ENCODE measurements around the gene CACNA2D3.

Gene CACNA2D3

GRCh38 chr3:54514006-54514405 lies 391.7 kb downstream of the CACNA2D3 start:
- no peaks in the 10 kb centered on the region for H3K9me3 ChIP-seq (ENCODE audit: control insufficient read depth, low read length)
- no peak overlapping the region for H3K4me3 ChIP-seq (ENCODE audit: low read depth, low read length)
- no peak overlapping the region for H2AFZ ChIP-seq
- H3K9ac ChIP-seq, result no peak overlapping the region
- no peaks in the 10 kb centered on the region for H3K4me1 ChIP-seq
- no peaks in the 10 kb centered on the region for H3K36me3 ChIP-seq (ENCODE audit: control insufficient read depth, insufficient read depth, low read length)
- no peak overlapping the region for H3K27ac ChIP-seq
- no peaks in the 10 kb centered on the region for H3K79me2 ChIP-seq
- no peaks in the 10 kb centered on the region for H3K27me3 ChIP-seq (ENCODE audit: control insufficient read depth, insufficient read depth, low read length)
- TF ChIP-seq, protein P1, sequence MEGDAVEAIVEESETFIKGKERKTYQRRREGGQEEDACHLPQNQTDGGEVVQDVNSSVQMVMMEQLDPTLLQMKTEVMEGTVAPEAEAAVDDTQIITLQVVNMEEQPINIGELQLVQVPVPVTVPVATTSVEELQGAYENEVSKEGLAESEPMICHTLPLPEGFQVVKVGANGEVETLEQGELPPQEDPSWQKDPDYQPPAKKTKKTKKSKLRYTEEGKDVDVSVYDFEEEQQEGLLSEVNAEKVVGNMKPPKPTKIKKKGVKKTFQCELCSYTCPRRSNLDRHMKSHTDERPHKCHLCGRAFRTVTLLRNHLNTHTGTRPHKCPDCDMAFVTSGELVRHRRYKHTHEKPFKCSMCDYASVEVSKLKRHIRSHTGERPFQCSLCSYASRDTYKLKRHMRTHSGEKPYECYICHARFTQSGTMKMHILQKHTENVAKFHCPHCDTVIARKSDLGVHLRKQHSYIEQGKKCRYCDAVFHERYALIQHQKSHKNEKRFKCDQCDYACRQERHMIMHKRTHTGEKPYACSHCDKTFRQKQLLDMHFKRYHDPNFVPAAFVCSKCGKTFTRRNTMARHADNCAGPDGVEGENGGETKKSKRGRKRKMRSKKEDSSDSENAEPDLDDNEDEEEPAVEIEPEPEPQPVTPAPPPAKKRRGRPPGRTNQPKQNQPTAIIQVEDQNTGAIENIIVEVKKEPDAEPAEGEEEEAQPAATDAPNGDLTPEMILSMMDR (IDR thresholded peaks at IDR 0.05), result no peak
- no peak overlapping the region for H3K4me2 ChIP-seq (ENCODE audit: low read length)

DNA sequence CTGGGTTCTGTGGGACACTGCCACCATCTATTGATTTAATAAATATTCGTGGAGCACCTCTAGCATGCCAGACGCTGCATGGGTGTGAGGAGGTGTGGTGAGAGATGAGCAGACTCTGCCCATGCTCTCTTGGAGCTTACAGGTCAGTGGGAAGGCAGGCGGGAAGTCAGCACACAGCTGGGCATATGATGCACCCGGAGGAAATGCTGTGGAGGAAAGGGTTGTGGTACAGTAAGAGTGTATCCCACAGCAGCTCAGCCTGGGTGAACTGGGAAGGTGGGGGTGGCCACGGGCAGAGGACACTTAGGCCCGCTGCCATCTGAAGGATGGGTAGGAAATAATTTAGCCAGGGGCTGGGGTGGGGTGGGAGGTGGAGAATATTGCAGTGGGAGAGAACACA lies 392.1 kb downstream of the CACNA2D3 start:
- TF ChIP-seq, protein P1 (IDR thresholded peaks at IDR 0.05), result no peak
- no peak overlapping the region for H3K27ac ChIP-seq

DNA sequence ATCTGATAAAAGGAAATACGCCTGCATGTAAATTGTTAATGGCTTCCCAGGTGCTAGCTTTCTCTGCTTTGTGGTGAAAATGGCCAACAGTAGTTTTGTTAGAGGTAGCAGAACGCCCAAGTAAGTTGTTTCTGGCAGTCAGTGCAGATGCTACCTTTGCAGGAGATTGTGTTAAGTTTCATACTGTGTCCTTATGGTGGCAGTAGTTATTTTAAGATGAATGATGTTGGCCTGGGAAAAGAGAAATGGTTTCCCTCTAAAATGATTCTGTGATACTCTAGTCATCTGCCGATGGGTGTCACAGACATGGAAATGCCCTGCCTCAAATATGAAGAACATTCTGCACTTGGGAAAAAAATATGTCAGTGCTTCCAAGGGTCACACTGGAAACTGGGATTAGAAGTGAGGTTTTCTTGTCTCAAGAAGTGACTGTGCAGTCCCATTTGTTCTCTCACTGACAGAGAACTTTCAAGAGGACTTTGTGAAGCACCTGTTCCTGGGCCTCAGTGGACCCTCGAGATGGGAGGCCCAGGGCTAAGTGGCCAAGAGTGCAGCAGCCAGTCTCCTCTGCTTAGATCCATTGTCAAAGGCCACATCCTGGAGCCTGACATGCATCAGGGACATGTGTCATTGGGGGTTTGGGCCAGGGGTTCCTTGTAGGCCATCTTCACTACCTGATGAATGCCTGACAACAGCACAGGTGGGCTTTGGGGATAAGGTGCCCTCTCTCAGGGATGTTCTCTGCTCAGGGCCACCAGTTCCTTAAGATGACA lies 393.3 kb downstream of the CACNA2D3 start:
- no peaks in the 10 kb centered on the region for H3K79me2 ChIP-seq

More for the DNA sequence above, 392.1 kb downstream of the CACNA2D3 start:
- Histone ChIP-seq H2AFZ (no peak overlapping the region), H3K27me3 (ENCODE audit: control insufficient read depth, insufficient read depth, low read length) (no peaks in the 10 kb centered on the region), H3K9ac (no peak overlapping the region), H3K4me2 (ENCODE audit: low read length) (no peak overlapping the region), H3K4me1 (no peaks in the 10 kb centered on the region), H3K9me3 (ENCODE audit: control insufficient read depth, low read length) (no peaks in the 10 kb centered on the region), H3K4me3 (ENCODE audit: low read depth, low read length) (no peak overlapping the region), H3K79me2 (no peaks in the 10 kb centered on the region), H3K36me3 (ENCODE audit: control insufficient read depth, insufficient read depth, low read length) (no peaks in the 10 kb centered on the region)

DNA sequence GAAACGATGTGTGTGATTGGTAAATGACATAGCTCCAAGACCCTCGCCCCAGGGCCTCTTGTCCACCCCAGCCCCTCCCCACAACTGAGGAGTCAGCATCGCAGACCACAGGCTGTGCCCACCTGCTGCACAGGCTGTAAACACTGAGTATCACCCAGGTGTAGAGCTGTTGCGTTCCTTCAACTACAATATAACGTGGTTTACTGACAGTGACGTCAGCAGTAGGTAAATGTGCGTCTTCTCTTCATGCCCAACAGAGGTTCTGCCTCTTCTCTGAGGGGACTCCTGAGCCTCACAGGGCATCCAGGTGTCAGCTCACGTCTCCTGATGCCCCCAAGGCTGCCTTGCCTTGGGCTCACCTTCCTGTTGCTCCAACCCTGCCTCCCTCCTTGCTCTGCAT lies 395.1 kb downstream of the CACNA2D3 start:
- Histone ChIP-seq H3K4me1 (no peaks in the 10 kb centered on the region), H3K36me3 (ENCODE audit: control insufficient read depth, insufficient read depth, low read length) (no peaks in the 10 kb centered on the region), H2AFZ (no peak overlapping the region), H3K27me3 (ENCODE audit: control insufficient read depth, insufficient read depth, low read length) (no peaks in the 10 kb centered on the region), H3K4me3 (ENCODE audit: low read depth, low read length) (no peak overlapping the region), H3K27ac (no peak overlapping the region), H3K9ac (no peak overlapping the region), H3K79me2 (no peaks in the 10 kb centered on the region), H3K4me2 (ENCODE audit: low read length) (no peak overlapping the region), H3K9me3 (ENCODE audit: control insufficient read depth, low read length) (no peaks in the 10 kb centered on the region)
- TF ChIP-seq, protein P1 (IDR thresholded peaks at IDR 0.05), result no peak

More for the DNA sequence above, 393.3 kb downstream of the CACNA2D3 start:
- no peak overlapping the region for H3K4me2 ChIP-seq (ENCODE audit: low read length)
- H3K36me3 ChIP-seq (ENCODE audit: control insufficient read depth, insufficient read depth, low read length), result no peaks in the 10 kb centered on the region
- TF ChIP-seq, protein P1 (IDR thresholded peaks at IDR 0.05), result no peak
- H3K9ac ChIP-seq, result no peak overlapping the region
- H2AFZ ChIP-seq, result no peak overlapping the region
- H3K4me3 ChIP-seq (ENCODE audit: low read depth, low read length), result no peak overlapping the region
- H3K27me3 ChIP-seq (ENCODE audit: control insufficient read depth, insufficient read depth, low read length), result no peaks in the 10 kb centered on the region
- no peak overlapping the region for H3K27ac ChIP-seq
- H3K9me3 ChIP-seq (ENCODE audit: control insufficient read depth, low read length), result no peaks in the 10 kb centered on the region
- no peaks in the 10 kb centered on the region for H3K4me1 ChIP-seq

Measured in parathyroid adenoma (tissue), 2 donors.